GOT3 (cell line): ENCODE data around the gene CCR7.
"Not testable (repeated sequence)": the region's sequence is repeated elsewhere in the genome, so short reads cannot be mapped to it uniquely, and the experiment has no call there.

ENCODE experiments used
- DNase-seq: peaks from one replicate; lab custom pipeline; 2025; ENCODE audit warnings: mixed read lengths; lab: John Stamatoyannopoulos, UW

The CCR7 gene

DNA sequence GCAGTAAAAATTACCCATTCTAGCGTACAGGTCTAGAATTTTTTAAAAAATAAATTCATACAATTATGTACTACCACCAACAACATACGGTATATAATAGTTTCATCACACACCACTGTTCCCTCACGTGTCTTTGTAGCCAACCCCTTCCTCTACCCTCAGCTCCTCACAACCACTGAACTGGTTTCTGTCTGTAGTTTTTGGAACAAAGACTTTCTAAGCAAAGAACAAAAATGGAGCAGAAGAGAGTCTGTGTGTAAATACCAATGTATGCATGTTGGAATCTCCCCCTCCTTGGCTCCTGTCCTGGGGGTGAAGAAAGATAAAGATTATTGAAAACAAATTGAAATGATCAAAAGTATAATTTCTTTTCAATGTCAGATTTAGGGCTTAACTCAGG is 31.9 kb upstream of the CCR7 start:
- DNase-seq = no peak

DNA sequence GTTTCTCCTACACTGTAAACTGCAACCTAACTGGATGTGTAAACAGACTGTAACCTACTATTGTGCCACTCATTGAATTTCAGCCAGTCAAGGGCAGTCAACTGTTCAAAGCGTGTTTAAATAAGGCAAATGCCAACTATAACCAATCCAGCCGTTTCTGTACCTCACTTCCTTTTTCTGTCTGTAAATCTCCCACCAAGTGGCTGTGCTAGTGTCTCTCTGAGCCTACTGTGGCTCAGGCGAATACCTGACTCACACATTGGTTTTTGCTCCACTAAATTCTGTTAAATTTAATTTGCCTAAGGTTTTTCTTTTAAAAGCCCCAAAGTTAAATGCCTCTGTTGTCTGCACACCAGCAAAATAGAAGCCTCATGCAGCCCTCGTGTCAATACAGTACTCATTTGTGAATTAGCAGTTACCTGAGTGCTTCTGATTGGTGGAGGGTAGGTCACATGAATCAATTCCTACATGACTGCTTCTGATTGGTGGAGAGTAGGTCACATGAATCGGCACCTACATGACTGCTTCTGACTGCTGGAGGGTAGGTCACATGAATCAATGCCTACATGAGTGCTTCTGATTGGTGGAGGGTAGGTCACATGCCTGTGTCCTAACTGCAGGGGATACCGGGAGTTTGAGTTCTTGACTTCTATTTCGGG is 31.1 kb upstream of the CCR7 start:
- no peak for DNase-seq

DNA sequence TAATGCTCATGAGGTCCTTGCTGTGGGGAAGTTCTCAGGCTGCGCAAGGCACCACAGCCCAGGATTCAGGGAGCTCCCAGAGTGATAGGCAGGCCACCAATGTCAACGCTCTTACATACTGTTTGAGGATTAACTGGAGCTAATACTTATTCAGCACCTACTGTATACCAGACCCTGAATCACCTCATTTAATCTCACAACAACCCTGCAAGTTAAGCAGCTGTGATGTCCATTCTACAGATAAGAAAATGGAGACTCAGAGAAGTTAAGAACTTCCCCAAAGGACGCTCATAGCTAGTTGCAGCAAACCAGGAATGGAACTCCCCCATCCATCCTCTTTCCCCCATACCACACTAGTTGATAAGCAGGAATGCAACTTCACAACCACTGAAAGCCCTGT is 25.5 kb upstream of the CCR7 start:
- no peak for DNase-seq

DNA sequence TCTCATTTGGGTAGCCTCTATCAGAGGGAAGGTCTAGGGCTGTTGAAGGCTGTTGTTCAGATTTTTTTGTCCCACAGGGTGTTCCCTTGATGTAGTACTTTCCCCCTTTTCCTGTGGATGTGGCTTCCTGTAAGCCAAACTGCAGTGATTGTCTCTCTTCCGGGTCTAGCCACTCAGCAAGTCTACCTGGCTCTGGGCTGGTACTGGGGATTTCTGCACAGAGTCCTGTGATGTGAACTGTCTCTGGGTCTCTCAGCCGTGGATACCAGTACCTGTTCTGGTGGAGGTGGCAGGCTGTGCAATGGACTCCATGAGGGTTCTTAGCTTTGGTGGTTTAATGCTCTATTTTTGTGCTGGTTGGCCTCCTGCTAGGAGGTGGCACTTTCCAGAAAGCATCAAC is 23.3 kb upstream of the CCR7 start:
- DNase-seq = no peak

DNA sequence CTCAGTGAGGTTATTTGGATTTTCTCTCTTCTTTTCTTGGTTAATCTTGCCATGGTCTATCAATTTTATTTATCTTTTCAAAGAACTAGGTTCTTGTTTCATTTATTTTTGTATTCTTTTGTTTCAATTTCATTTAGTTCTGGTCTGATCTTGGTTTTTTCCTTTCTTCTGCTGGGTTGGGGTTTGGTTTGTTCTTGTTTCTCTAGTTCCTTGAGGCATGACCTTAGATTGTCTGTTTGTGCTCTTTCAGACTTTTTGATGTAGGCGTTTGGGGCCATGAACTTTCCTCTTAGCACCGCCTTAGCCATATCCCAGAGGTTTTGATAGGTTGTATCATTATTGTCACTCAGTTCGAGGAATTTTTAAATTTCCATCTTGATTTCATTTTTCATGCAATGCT is 21.0 kb upstream of the CCR7 start:
- not testable (repeated sequence) for DNase-seq

DNA sequence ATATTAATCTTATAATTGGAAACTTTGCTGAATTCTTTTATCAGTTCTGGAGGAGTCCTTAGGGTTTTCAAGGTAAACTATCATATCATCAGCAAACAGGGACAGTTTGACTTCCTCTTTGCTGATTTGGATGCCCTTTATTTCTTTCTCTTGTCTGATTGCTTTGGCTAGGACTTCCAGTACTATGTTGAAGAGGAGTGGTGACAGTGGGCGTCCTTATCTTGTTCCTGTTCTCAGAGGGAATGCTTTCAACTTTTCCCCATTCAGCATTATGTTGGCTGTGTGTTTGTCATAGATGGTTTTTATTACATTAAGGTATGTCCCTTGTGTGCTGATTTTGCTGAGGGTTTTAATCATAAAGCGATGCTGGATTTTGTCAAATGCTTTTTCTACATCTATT is 19.7 kb upstream of the CCR7 start:
- DNase-seq = not testable (repeated sequence)

DNA sequence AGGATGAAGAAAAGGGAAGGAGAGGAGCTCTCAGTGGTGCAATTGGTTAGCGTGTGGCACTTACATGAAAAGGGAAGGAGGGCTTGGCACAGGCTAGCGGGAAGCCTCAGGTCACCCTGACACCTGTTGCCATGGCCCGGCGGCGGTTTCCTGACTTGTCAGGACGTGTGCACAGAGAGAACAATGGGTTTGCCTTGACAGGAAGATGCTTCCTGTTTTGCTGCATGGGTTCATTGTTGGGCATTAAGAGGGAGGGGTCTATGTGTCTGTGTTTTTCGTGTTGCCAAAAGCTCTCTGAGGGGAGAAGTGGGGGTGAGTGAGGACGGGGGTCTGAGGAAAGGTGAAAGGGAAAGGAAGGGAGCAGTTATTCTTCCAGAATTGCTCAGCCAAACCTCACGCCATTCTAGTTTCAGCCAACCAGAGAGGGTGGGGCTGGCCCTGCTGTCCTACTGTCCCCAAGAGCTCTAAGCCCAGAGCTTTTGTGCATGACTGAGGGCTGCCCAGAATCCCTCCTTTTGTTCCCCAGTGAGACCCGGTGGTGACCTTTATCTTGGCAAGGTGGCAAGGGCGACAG is 17.1 kb upstream of the CCR7 start:
- no peak for DNase-seq

DNA sequence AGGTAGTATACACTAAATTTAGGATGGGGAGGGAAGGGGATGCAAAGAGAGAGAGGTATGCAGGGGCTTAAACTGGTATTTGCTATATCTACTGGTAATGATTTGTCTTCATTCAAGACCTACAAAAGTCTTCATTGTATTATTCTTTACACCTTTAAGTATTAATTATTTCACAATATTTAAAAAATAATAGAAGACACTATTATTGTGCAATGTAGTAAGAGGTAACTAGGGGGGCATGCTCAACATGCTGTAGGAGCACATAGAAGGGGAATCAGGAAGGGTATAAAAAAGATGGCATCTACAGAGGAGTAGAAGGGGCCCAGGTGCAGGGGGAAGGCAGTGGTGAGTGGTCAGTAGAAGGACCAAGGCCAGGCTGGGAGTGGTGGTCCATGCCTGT is 14.9 kb upstream of the CCR7 start:
- DNase-seq = no peak

DNA sequence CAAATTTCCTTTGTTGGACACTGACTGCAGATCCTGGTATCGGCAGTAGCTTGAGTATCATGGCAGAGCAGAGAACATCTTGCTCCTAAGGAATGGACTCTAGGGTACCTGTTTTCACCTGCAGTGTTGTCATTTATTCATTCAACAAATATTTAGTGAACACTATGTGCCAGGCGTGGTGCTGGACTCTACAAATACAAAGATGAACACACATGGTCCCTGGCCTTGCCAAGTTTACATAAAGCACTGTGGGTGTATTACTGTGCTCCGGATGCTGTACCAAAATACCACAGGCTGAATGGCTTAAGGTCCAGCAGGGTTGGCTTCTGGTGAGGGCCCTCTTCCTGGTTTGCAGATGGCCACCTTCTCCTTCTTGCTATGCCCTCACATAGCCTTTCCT is 14.2 kb upstream of the CCR7 start:
- no peak for DNase-seq

DNA sequence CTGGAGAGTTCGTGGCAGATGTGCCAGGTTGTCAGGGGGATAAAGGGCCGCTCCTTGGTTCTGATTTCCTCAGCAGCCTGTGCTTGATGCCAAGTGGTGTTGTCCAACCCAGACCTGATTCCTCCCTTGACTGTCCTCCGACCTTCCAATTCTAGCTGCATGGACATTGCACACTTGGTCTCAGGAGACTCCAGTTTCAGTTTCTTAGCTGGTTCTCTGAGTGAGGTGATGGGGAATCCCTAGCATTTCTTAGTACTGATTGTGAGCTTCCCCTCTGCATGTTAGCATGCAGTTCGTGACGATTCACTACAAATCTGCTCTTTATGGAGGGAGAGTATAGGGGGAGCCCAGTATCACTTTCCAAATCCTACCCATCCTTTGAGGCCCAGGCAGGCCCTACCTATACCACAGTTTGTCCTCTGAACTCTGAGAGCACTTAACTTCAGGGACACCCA is 12.4 kb upstream of the CCR7 start:
- no peak for DNase-seq

DNA sequence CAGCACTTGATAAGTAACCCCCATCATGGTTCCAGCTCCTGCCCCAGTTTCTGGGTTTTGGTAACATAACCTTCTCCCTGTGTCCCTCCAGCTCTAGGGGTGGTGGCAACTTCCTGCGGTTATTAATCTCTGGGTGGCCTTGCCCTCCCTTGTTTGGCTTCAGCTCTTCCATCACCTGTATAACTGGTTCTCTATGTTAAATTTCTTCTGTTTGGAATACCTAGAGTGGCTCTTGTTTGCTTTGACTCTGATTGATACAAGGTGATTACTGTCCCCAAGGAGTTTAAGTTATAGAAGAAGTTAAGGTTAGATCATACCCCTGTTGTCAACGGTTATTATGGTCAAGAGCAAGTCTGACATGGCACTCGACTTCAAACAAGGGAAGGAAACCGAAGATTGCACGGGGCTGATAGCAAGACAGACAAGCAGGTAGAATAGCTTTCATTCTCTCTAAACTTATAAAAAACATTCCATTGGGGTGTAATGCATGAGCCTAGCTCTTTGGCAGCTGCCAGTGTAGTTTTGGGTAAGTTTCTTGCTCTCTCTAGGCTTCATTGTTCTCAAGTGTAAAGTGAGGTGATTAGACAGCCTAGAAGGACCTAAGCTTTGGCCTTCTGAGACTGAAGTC is 11.0 kb upstream of the CCR7 start:
- DNase-seq = no peak

DNA sequence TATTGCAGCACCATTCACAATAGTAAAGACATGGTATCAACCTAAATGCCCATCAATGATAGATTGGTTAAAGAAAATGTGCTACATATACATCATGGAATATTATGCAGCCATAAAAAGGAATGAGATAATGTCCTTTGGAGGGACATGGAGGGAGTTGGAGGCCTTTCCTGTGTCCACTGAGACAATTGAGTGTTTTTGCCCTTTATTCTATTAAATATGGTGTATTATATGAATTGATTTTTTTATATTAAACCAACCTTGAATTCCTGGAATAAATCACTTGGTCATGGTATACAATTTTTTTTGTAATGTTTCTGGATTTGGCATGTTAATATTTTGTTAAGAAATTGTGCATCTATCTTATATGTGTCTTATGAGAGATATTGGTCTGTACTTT is 9.0 kb upstream of the CCR7 start:
- no peak for DNase-seq

DNA sequence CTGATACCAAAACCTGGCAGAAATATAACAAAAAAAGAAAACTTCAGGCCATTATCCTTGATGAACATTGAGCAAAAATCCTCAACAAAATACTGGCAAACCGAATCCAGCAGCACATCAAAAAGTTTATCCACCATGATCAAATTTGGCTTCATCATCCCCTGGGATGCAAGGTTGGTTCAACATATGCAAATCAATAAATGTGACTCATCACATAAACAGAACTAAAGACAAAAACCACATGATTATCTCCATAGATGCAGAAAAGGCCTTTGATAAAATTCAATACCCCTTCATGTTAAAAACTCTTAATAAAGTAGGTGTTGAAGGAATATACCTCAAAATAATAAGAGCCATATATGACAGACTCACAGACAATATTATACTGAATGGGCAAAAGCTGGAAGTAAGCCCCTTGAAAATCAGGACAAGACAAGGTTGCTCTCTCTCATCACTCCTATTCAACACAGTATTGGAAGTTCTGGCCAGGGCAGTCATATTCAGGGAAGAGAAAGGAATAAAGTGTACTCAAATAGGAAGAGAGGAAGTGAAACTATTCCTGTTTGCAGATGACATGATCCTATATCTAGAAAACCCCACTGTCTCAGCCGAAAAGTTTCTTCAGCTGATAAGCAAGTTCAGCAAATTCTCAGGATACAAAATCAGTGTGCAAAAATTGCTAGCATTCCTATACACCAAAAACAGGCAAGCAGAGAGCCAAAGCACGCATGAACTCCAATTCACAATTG is 7.1 kb upstream of the CCR7 start:
- DNase-seq = not testable (repeated sequence)

DNA sequence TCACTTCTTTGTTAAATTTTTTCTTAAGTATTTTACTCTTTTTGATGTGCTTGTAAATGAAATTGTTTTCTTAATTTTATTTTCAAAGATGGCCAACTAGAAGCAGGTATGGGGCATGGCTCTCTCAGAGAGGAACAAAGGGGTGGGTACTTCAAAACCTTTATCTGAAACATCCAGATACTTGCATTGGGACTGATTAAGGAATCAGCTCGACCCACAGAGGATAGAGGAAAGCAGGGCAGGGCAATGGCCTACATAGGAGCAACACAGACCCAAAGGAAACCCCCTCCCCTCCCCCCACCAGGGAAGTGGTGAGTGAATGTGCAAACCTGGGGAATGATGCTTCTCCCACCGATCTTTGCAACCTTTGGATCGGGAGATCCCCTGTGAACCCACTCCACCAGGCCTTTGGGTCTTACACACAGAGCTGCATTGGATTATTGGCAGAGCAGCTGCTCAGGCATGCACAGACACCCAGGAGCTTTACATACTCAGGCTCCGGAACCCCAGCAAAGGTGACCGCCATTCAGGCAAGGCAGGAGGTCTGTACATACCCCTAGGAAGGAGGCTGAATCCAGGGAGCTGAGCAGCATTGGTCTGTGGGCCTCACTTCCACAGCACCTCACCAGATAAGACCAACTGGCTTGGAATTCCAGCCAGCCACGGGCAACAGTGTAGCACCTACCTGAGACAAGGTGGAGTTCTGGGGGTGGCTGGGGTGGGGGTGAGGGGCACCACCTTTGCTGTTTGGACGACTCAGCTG is 3.0 kb upstream of the CCR7 start:
- DNase-seq = no peak

DNA sequence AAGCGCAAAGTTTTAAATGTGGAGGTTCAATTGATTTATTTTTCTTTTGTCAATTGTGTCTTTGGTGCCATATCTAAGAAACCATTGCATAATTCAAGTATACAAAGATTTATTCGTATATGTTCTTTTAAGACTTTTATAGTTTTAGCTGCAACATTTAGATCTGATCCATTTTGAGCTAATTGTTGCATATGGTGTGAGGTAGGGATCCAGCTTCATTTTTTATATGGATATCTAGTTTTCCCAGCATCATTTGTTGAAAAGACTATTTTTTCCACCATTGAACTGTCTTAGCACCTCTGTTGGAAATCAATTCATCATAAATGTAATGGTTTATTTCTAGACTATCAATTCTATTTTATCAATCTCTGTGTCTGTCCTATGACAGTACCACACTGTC is 2.1 kb upstream of the CCR7 start:
- no peak for DNase-seq

DNA sequence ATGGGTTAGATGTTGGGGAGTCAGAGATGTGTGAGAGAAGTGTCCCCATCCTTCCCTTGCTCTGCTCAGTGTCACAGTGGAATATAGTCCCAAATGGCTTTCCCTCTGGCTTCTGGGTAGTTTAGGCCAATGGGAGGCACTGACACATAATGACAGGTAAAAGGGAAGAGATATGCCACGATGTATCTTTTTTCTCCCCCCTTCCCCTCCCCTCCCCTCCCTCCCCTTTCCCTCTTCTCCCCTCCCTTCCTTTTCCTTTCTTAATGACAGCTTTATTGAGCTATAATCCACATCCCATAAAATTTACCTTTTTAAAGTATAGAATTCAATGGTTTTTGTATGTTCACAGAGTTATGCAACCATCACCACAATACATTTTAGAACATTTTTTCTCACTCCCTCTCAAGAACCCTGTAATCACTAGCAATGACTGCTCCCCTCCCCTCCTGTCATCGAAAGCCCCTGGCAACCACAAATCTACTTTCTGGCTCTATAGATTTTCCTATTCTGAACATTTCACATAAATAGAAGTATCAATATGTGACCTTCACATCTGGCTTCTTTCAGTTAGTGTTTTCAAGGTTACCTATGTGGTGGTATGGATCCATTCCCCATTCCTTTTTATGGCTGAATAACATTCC is 617 bp upstream of the CCR7 start:
- DNase-seq = no peak

DNA sequence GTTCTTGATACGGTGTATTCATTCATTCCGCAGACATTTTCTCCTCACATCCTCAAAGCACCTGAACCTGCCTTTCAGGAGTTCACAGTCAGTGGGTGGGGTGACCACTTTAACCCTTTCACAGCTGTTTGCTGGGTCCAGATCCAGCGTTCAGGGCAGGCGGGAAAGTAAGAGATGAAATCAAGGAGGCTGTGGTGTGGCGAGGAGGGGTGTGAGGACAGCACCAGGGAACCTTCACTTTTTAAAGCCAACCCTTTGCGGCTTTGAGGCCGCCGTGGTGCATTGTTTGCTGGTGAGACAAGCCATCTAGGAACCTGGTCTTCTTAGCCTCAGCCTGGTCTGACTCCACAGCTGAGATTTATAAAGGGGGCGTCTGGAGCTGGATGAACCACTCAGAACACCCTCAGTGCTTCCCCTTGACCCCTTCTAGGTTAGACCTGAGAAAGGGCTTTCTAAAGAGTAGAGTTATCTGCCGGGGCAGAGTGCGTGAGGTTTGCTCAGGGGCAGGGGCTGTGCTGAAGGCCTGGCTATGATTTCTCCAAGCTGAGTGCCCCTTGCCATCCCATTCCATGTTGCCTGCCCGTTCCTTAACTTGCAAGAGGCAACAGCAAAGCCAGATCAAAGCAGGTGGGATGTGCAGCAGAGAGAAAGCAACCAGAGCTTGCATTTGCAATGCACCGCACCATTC is 933 bp downstream of the CCR7 start:
- no peak for DNase-seq

DNA sequence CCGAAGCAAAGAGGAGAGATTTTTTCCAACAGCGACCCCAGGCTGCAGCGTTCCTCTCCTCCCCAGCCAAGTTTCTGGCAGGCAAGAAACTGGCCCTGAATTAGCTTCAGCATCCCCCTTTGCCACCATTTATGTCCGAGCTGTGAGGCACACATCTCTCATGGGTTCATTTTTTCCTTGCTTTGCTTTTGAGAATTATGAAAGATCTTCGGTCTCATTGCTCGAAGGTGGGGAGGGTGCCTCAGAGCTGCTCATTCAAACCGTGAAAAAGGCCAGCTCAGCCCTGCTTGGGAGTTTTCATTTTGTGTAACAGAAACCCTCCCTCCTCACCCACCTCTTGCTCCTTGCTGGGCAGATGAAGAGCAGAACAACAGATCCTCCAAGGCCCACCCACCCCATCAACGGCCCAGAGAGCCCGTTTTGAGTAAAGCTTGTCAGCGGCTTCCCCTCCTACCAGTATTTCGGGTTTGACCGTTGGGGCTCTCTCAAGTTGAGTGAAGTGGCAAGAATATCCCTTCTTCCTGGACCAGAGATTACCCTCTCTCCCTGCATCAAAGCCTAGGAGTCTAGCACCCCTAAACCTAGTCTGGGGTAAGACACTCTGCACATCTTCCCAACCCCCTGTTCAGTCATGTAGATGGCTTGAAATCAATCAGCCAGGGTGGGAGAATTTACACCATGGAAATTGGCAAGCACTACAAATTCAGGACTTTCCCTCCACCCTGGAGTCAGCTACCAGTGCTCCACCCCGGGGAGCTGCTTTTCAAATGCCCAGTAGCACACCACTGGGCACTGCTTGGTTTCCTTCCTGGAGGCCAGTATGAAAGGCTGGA is 1.8 kb downstream of the CCR7 start:
- no peak for DNase-seq

DNA sequence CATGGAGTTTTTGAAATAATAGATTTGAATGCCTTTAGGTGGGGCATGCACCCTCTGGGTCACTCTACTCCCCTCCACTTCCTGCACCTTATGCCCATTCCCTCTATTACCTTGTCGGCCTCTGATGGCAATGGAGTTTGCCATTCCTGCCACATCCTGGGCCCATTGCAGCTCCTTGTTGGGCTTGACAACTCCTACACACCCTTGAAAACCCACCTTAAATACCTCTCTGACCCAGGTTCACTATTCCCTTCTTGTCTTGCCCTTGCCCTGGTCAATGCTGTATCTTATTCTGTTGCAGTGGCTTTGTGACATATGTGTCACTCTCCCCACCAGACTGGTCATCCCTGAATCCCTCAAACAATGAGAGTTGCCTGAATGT is 2.4 kb downstream of the CCR7 start:
- DNase-seq = no peak

DNA sequence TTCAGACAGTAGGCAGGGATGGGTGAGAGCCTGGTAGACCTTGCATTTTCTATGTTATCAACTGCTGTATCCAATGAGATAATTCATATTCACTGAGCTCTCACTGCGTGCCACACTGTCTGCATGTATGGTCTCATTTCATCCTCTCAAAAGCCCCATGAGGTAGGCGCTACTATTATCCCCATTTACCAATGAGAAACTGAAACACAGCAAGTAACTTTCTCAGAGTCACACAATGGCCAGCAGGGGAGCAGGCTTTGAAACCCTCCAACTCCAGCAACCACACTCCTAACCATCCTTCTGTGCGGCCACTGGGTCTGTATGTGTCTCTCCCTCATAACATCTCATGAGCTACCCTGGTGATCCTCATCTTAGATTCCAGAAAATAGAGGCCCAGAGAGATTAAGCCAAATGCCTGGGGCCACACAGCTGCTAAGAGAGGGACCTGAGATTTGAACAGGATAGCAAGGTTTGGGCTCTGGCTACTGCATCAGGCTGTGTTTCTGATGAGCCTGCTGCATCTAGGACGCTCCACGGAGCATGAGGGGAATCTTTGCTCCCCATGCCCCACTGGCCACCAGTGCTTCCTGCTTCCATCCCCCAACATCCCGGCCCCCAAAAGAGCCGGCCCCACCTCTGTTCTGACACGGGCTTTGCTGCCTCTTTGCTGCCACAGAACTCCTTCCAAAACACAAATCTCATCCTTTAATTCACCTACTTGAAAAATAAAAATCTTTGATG is 3.2 kb downstream of the CCR7 start:
- DNase-seq = no peak
